Measurements from ENCODE around the gene ZSCAN21. TPM values are rescaled to one million over a fixed set of nuclear protein-coding genes. Genes with fewer than 3 reads are reported as not detected.
A peak's percentile ranks its signal among the peaks of the same experiment; 100 is the strongest.

The ZSCAN21 gene
- 10 to 100 TPM in 2 of 4 donors, 1 to 10 TPM in 1, under 1 TPM in 1; 0.75 to 28.7 (median 10.0) TPM for total RNA-seq

DNA sequence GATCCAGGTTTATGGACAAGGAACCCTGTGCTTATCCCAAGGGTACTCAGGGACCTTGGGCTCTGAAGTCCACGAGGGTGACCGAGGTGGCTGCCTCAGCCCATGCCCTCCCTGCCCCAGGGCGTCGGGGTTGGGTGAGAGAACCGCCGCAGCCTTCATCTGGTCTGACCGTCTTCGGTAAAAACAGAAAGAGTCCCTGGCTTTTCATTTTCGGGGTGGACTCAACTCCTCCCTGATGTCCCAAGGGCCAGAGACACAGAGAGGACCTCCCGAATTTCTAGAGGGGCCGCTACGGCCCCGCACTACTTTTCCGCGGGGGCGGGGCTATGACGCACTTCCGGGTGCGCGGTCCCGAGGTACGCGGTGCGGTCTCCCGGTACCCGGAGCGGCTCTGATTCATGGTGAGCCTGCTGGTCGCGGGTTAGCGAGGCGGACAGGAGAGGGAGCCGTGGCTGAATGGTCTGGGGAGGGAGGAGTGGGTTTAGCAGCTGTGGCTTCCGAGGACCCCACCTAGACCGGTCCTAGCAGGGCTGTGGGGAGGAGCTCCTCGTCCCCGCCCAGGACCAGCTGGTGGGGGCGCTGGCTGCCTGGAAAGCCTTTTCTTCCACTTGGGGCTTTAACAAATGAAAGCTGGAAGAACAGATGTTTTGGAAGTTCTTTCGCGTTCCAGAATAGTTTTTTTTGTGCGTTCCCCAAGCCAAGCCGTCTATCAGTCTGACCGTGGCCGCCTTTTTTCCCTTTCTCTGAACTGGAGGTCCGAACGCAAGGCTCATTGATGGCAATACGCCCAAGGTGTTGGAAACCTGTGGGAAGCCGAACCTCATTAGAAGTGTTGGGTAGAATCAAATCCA, at the start of gene ZSCAN21:
TSS of gene ZSCAN21 (plus strand) at position 334 of the 851 bp plus-strand sequence. CDS start 7,233 bp downstream, outside the sequence.
- TF ChIP-seq POLR2A (IDR thresholded peaks at IDR 0.05) (peak; percentile 80), EP300 (IDR thresholded peaks at IDR 0.05; ENCODE audit: low read depth) (no peak), POLR2AphosphoS5 (IDR thresholded peaks at IDR 0.05) (peak; percentile 76 to 92 (median 91))
- TF ChIP-seq, protein P1, sequence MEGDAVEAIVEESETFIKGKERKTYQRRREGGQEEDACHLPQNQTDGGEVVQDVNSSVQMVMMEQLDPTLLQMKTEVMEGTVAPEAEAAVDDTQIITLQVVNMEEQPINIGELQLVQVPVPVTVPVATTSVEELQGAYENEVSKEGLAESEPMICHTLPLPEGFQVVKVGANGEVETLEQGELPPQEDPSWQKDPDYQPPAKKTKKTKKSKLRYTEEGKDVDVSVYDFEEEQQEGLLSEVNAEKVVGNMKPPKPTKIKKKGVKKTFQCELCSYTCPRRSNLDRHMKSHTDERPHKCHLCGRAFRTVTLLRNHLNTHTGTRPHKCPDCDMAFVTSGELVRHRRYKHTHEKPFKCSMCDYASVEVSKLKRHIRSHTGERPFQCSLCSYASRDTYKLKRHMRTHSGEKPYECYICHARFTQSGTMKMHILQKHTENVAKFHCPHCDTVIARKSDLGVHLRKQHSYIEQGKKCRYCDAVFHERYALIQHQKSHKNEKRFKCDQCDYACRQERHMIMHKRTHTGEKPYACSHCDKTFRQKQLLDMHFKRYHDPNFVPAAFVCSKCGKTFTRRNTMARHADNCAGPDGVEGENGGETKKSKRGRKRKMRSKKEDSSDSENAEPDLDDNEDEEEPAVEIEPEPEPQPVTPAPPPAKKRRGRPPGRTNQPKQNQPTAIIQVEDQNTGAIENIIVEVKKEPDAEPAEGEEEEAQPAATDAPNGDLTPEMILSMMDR (IDR thresholded peaks at IDR 0.05): peak in 2 of 5 experiments; percentile 16 to 22
- DNase-seq: peak; percentile 87

GRCh38 chr7:100000239-100000638, 49.3 kb upstream of the ZSCAN21 start:
- in situ Hi-C loops (cut with MboI; ENCODE audit: low pct_ligation_motif_present in 1 of 4, low pct_unique_long_range_greater_than_20kb in 1 of 4, low sequenced_read_pairs in 3 of 4): no loop called here
- Histone ChIP-seq H3K27me3 (no peaks in the 10 kb centered on the region), H3K9me3 (no peaks in the 10 kb centered on the region), H3K4me3 (no peak overlapping the region), H3K36me3 (no peaks in the 10 kb centered on the region), H3K27ac (peak overlapping the region; percentile 57 to 79 (median 66)), H3K4me1 (peaks cover 8 to 38% (median 36%) of the 10 kb centered on the region in 4 donors)
- intact Hi-C loops (cut with DNase I; ENCODE audit: low total_unique reads): no loop called here
- no peak for TF ChIP-seq POLR2A (IDR thresholded peaks at IDR 0.05)
- TF ChIP-seq EP300 (IDR thresholded peaks at IDR 0.05; ENCODE audit: low read depth): no peak
- no peak for TF ChIP-seq POLR2AphosphoS5 (IDR thresholded peaks at IDR 0.05)
- TF ChIP-seq, protein P1 (IDR thresholded peaks at IDR 0.05): no peak
- no peak for DNase-seq
- 79% methylated on average over 13 of the region's 13 CpGs; no CpG with 5 or more reads in 1 of the 2 donors for WGBS, 2 donors (ENCODE audit: low coverage in 1 of 2)

More for the DNA sequence above, at the start of gene ZSCAN21:
- peak within 1 kb of the TSS; percentile 71 to 86 (median 81) for H3K4me3 ChIP-seq
- in situ Hi-C loops (cut with MboI; ENCODE audit: low pct_ligation_motif_present in 1 of 4, low pct_unique_long_range_greater_than_20kb in 1 of 4, low sequenced_read_pairs in 3 of 4): loop anchor here in 3 of 4 donors (10.0 to 25.0 kb wide), 2 partner anchors 55 to 137 kb away; partner anchors contain the start of gene TRIM4 (in 3 of the 3)
- no peaks in the 10 kb centered on the region for H3K36me3 ChIP-seq
- 0 to 1% methylated on average over 10 to 42 of the region's 47 CpGs for WGBS, 2 donors (ENCODE audit: low coverage in 1 of 2)
- intact Hi-C loops (cut with DNase I; ENCODE audit: low total_unique reads): no loop called here
- peaks cover 7 to 32% (median 15%) of the 10 kb centered on the region in 4 donors for H3K4me1 ChIP-seq
- H3K27me3 ChIP-seq: no peaks in the 10 kb centered on the region
- H3K27ac ChIP-seq: peak within 1 kb of the TSS; percentile 91 to 97 (median 96)
- no peaks in the 10 kb centered on the region for H3K9me3 ChIP-seq

DNA sequence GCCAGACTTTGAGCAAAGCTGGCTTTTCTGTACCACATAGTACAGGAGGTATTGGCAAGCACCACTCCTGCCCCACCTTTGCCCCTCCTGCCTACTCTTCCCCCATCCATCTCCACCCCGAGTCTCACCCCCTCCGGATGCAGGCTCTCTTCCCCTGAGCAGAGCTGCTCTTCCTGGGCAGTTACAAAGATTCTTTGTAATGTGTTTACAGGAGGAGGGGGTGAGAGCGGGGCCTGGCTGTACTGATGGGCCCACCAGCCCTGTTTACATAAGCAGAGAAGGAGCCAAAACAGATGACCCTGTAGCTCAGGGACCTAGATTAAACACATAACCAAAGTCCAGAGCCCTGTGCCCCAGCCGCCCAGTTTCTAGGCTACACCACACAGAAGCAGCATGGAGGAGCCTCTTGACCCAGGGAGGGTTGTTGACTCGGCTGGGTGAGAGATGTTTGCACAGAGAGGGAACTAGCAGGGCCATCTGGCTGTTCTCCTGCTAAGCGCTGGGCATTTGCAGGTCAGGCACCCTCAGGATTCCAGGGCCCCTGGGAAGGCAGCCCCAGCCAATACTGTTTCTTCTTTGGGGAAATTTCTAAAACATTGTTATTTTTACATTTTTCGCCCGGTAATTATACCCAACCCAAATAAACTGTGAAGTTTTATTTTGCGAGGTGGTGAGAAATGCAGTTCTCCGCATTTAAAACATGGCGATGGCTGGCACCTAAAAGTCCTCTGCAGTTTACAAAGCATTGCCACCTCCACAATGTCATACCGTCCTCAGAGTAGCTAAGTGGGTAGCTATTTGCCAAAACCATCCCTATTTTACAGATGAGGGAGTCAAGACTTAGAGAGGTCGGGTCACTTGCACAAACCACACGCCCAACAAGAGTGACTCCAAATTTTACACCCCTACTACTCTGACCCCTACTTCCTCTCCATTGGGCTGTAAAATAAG, 45.6 kb upstream of the ZSCAN21 start:
- H3K4me1 ChIP-seq: peaks cover 0 to 26% (median 25%) of the 10 kb centered on the region in 4 donors
- TF ChIP-seq EP300 (IDR thresholded peaks at IDR 0.05; ENCODE audit: low read depth) (no peak), POLR2AphosphoS5 (IDR thresholded peaks at IDR 0.05) (no peak), POLR2A (IDR thresholded peaks at IDR 0.05) (no peak)
- TF ChIP-seq, protein P1 (IDR thresholded peaks at IDR 0.05): no peak
- WGBS, 2 donors (ENCODE audit: low coverage in 1 of 2): 30% methylated on average over 9 to 14 of the region's 14 CpGs
- H3K27me3 ChIP-seq: no peaks in the 10 kb centered on the region
- peak; percentile 70 for DNase-seq
- intact Hi-C loops (cut with DNase I; ENCODE audit: low total_unique reads) (no loop called here), in situ Hi-C loops (cut with MboI; ENCODE audit: low pct_ligation_motif_present in 1 of 4, low pct_unique_long_range_greater_than_20kb in 1 of 4, low sequenced_read_pairs in 3 of 4) (no loop called here)
- H3K36me3 ChIP-seq: no peaks in the 10 kb centered on the region
- no peaks in the 10 kb centered on the region for H3K9me3 ChIP-seq
- peak overlapping the region; percentile 65 to 82 (median 78) for H3K27ac ChIP-seq
- no peak overlapping the region for H3K4me3 ChIP-seq
